GM19468 (cell line): Measurements from ENCODE around the gene GRAP2.
"Not testable (repeated sequence)": the region's sequence is repeated elsewhere in the genome, so short reads cannot be mapped to it uniquely, and the experiment has no call there.

Source experiments
- ATAC-seq: cut with Tn5 transposase; IDR thresholded peaks from one replicate; pipeline ENCODE4 v1.9.1; 2021; ENCODE audit warnings: mild to moderate bottlenecking, moderate library complexity, moderate number of reproducible peaks; ENCODE audit not compliant: unreplicated experiment; ENCODE audit errors: extremely low read depth

GRAP2 gene

GRCh38 chr22:39988386-39989114, 87.7 kb downstream of the GRAP2 start:
- ATAC-seq, result no peak

- ATAC-seq, result no peak
These were observed 88.7 kb downstream of the GRAP2 start for GRCh38 chr22:39989633-39990032.

GRCh38 chr22:39990686-39991085, 89.8 kb downstream of the GRAP2 start:
- no peak for ATAC-seq

GRCh38 chr22:39991159-39991860, 90.4 kb downstream of the GRAP2 start:
- no peak for ATAC-seq

GRCh38 chr22:39992088-39992826, 91.4 kb downstream of the GRAP2 start:
- no peak for ATAC-seq

GRCh38 chr22:39992894-39993293, 92.0 kb downstream of the GRAP2 start:
- not testable (repeated sequence) for ATAC-seq

DNA sequence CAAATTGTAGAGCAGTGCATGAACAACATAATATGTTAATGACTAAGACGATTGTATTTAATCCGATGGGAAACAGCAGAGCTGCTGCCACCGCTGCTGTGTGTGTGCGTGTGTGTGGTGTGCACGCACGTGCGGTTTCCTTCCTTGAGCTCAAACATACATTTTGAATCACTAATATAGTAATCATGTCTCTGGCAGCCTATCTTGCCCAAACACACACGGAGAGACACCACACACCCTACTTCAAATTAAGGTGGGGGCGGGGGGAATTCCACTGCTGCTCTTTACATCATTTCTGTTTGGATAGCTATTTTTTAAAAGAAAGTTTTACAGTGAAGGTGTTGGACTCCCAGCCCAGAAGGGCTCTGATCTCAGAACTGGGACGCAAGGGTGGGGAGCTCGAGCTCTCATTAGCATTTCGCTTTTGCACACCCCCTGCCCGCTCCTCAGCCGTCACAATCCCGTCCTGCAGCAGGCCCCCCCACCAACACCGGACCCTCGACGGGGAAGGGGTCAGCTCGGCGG, 93.2 kb downstream of the GRAP2 start:
- no peak for ATAC-seq

GRCh38 chr22:39994566-39995392, 93.9 kb downstream of the GRAP2 start, which contains the start of gene FAM83F:
Gene FAM83F, plus strand, starts transcription at chr22:39994954. Its CDS starts 89 bp downstream, at chr22:39995043.
- ATAC-seq, result no peak

DNA sequence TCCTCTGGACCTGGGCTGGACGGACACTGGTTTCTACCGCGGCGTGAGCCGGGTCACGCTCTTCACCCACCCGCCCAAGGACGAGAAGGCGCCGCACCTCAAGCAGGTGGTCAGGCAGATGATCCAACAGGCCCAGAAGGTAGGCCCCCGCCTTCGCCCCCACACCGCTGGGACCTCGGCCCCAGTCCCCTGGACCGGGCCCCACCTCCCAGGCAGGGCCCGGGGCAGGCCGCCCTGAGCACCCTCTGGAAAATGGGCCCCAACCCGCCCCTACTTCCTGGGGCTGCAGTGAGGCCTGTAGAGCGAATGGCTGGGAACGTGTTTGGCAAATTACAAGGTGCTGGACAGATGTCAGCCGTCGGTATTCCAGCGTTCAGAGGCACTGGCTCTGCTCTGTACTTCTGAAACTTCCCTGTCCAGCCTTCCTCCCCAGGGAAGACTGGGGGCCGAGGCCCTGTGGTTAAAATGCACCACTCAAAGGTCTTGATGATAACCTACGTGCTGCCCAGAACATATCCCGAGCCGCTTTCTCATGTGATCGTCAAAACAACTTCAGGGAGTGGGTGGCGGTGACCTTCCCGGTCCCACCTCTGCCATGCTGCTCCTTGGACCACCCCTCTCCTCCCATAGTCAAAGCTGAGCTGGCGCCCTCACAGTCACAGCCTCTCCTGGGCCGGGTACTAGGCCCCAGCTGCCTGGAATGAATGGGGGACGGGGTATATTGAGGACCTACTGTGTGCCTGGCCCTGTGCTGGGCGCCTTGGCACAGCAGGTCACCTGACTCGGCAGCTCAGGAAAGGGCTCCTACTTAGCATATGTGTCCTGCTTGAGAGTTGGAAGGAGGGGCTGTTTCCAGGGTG, 94.7 kb downstream of the GRAP2 start:
- no peak for ATAC-seq

DNA sequence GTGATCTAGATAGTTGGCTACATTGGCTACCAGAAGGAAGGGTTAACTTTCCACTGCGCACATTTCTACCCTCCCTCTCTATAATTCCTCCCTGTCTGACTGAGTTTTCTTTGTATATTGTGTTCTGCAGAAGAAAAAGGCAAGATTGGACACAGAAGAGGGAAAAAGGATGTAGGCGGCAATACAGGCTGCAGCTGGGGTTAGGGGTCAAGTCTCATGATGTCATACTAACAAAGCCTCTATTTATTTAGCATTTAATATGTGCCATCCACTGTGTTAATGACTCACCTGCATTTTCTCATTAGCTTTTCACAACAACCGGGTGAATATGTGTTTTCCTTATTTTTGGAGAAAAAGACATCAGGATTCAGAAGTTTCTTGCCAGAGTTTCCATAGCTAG, 95.8 kb downstream of the GRAP2 start:
- no peak for ATAC-seq

DNA sequence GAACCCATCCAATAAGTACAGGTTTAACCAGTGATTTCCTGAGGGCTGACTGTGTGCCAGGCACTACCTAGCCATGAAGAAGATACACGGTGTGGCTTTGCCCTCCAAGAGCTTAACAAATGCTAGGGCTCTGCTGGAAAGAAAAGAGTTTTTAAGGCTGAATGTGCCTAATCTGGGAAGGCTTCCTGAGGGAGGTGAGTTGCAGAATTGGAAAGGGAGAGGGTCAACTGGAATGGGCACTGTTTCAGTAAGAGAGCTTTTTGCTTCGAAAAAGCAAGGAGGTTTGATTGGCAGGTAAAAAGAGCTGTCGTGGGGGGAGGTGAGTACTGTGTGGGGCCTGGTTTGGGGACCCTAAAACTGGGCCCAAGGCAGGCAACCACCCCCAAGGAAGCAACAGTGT, 96.5 kb downstream of the GRAP2 start:
- no peak for ATAC-seq

GRCh38 chr22:39997939-39998726, 97.2 kb downstream of the GRAP2 start:
- ATAC-seq, result no peak

DNA sequence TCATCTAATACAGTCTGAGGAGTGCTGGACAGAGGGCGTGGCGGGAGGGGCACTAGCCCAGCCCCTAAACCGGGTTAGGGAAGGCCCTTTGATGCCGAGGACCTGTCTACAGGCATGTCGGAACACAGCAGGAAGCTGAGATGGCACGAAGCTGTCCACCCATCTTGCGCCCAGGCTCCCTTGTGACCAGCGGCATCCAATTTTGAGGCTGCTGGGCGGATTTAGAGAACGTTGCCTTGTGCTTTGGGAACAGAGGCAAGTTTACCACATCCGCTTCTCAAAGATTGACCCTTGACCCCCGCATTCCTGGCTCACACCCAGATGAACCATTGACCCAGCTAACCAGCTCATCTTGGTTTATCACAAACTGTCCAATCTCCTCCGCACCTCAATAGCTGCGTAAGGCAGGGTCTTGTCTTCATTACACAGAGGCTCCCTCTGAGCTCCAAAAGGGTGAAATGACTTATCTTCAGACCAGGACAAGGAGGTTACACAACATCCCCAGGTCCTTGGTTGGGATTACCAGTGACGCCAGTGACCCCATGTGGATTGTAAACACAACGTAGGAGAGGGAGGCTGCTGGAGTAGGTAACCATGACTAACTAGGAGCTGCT, 98.4 kb downstream of the GRAP2 start:
- ATAC-seq, result no peak

DNA sequence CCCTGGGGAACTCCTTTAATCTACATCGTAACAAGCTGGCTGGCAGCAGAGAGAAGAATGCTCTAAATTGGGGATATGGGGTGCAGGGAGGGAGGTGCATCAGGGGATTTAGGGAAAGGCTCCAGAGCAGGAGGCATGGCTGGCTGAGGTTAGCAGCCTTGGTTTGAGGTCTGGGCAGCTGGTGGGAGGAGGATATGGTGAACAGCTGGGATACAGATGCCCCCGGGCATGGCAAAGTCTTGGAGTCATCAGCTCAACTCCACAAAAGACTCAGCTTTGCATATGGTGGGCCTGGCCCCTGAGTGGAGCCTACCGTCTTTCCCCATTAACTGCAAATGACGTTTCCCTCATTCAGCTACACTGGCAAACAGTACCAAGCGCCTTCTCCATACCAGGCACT, 99.3 kb downstream of the GRAP2 start:
- no peak for ATAC-seq

GRCh38 chr22:40001106-40001505, 100.2 kb downstream of the GRAP2 start:
- no peak for ATAC-seq

- ATAC-seq, result no peak
These were observed 101.1 kb downstream of the GRAP2 start for GRCh38 chr22:40001800-40002577.
